K562 (cell line): ENCODE measurements around the gene HOXB6. TPM values are rescaled to one million over a fixed set of nuclear protein-coding genes. Genes with fewer than 3 reads are reported as not detected.

Experiments used
- ATAC-seq: fragments of 200-7000 bp; cut with Tn5 transposase; 3 replicates; pipeline ENCODE4 v1.9.1; 2020; ENCODE audit warnings: moderate library complexity
- BruUV-seq: library from RNA; stranded (reverse); fragments of 400-500 nt; replicated peaks from 2 replicates; lab custom pipeline; 2021; lab: Mats Ljungman, UMichigan
- CTCF ChIA-PET: fragments of 300-600 bp; formaldehyde crosslinking; extraction: SDS; loops from one replicate; lab custom pipeline; 2021; ENCODE audit warnings: low intra/inter-chr PET ratio; lab: Yijun Ruan, JAX
- POLR2A ChIA-PET: fragments of 300-600, 350-650 bp; sonication (Branson Sonifier 250); formaldehyde crosslinking; extraction: SDS; loops from one replicate; lab custom pipeline; 2021; ENCODE audit warnings: antibody characterized with exemption, inconsistent platforms; lab: Yijun Ruan, JAX
- DNase-seq, 4 experiments: peaks; one replicate each; pipeline versions ENCODE4 v3.0.0 to v3.0.0-alpha.2; 2011 to 2018; ENCODE audit warnings: low spot score in 3 of 4, mixed read lengths in 3 of 4; ENCODE audit errors: extremely low read depth in 1 of 4
- FAIRE-seq: peaks from 2 replicates; lab custom pipeline; 2011; peaks lifted over from hg19 to GRCh38; lab: Jason Lieb, UNC
- H2AFZ ChIP-seq: 2 replicates; pipeline ENCODE4 v1.6.0; 2011; ENCODE audit warnings: low read depth, low read length, control low read depth, inconsistent platforms
- H3K27ac ChIP-seq: fragments of 200-600 bp; 3 replicates; pipeline ENCODE4 v1.8.0; 2011; ENCODE audit warnings: low read depth, mild to moderate bottlenecking, control low read depth, inconsistent platforms, low read length, moderate library complexity, mixed read lengths; ENCODE audit errors: extremely low read depth
- H3K27me3 ChIP-seq, 2 experiments: fragments of 300-600 bp in 1 of 2; 2 replicates in 1 of 2; 3 replicates in 1 of 2; pipeline versions ENCODE4 v1.6.0 to v1.8.0; 2011; ENCODE audit warnings: inconsistent platforms in 2 of 2, low read length in 2 of 2, mild to moderate bottlenecking in 1 of 2, mixed read lengths in 1 of 2, moderate library complexity in 1 of 2; ENCODE audit not compliant: control insufficient read depth in 2 of 2, insufficient read depth in 2 of 2
- H3K36me3 ChIP-seq: fragments of 300-600 bp; 3 replicates; pipeline ENCODE4 v1.8.0; 2011; ENCODE audit warnings: mild to moderate bottlenecking, low read length, inconsistent platforms; ENCODE audit not compliant: control insufficient read depth, insufficient read depth
- H3K4me1 ChIP-seq, 2 experiments: fragments of 200-600 bp in 1 of 2; replicated peaks in 1 of 2; 2 replicates in 1 of 2; 3 replicates in 1 of 2; pipeline versions ENCODE4 v1.5.1 to v1.8.0; 2011; ENCODE audit warnings: inconsistent platforms in 2 of 2, low read length in 2 of 2, mild to moderate bottlenecking in 1 of 2, mixed read lengths in 1 of 2, moderate library complexity in 1 of 2; ENCODE audit not compliant: control insufficient read depth in 2 of 2, insufficient read depth in 2 of 2
- H3K4me2 ChIP-seq: 2 replicates; pipeline ENCODE4 v1.6.1; 2011; ENCODE audit warnings: low read length, control low read depth, inconsistent platforms, mixed read lengths; ENCODE audit not compliant: insufficient read depth
- H3K4me3 ChIP-seq: fragments of 200-600 bp; sonication (generic), shearing (Covaris generic); 2 replicates; pipeline ENCODE4 v1.5.1; 2016; ENCODE audit warnings: control low read depth, inconsistent platforms
- H3K79me2 ChIP-seq: fragments of 200-600 bp; 3 replicates; pipeline ENCODE4 v1.8.0; 2011; ENCODE audit warnings: low read length, inconsistent platforms; ENCODE audit not compliant: control insufficient read depth, insufficient read depth
- H3K9ac ChIP-seq, 2 experiments: 2 replicates each; pipeline versions ENCODE4 v1.6.0 to v1.6.1; 2011; ENCODE audit warnings: low read depth in 2 of 2, low read length in 2 of 2, control low read depth in 1 of 2, inconsistent platforms in 1 of 2, mild to moderate bottlenecking in 1 of 2, mixed read lengths in 1 of 2; ENCODE audit not compliant: insufficient read depth in 1 of 2
- H3K9me1 ChIP-seq: one replicate; pipeline ENCODE4 v1.6.0; 2011; ENCODE audit warnings: inconsistent platforms, mild to moderate bottlenecking, low read length, moderate library complexity; ENCODE audit not compliant: control insufficient read depth, insufficient read depth
- H3K9me3 ChIP-seq: replicated peaks from 2 replicates; pipeline ENCODE4 v1.5.1; 2011; ENCODE audit warnings: low read depth, low read length, inconsistent platforms; ENCODE audit not compliant: control insufficient read depth, insufficient read depth
- H4K20me1 ChIP-seq: replicated peaks from 2 replicates; pipeline ENCODE4 v1.6.1; 2011; ENCODE audit warnings: low read length, inconsistent platforms, mixed read lengths; ENCODE audit not compliant: control insufficient read depth, insufficient read depth
- CTCF ChIP-seq, 3 experiments: IDR thresholded peaks in 2 of 3; conservative IDR thresholded peaks in 1 of 3; 2 replicates each; pipeline ENCODE4 v1.5.1; 2011 to 2012; ENCODE audit warnings: low read length in 3 of 3, mild to moderate bottlenecking in 3 of 3, control low read depth in 2 of 3, improper control_type of control experiment in 1 of 3, inconsistent platforms in 1 of 3, low read depth in 1 of 3, mixed read lengths in 1 of 3, moderate library complexity in 1 of 3; ENCODE audit not compliant: insufficient read depth in 2 of 3
- ELK1 ChIP-seq: sonication (generic); formaldehyde crosslinking; IDR thresholded peaks from 2 replicates; pipeline ENCODE4 v1.8.1; 2022; ENCODE audit warnings: missing genetic modification reagents
- NFIC ChIP-seq: fragments of 450-650 bp; IDR thresholded peaks from 2 replicates; pipeline ENCODE4 v1.6.1; 2017; ENCODE audit warnings: mild to moderate bottlenecking, inconsistent platforms
- SMC3 ChIP-seq: conservative IDR thresholded peaks from 2 replicates; pipeline ENCODE4 v1.6.1; 2011; ENCODE audit warnings: low read depth, low read length, improper control_type of control experiment; ENCODE audit not compliant: insufficient read depth
- TAF7 ChIP-seq: fragments of 450-650 bp; IDR thresholded peaks from 2 replicates; pipeline ENCODE4 v1.6.1; 2016; ENCODE audit warnings: missing genetic modification characterization, missing compliant biosample characterization
- YBX1 ChIP-seq: fragments of 450-650 bp; IDR thresholded peaks from 2 replicates; pipeline ENCODE4 v1.7.1; 2016; ENCODE audit warnings: mild to moderate bottlenecking
- ZNF431 ChIP-seq: sonication (generic); formaldehyde crosslinking; IDR thresholded peaks from 2 replicates; pipeline ENCODE4 v1.8.0; 2022; ENCODE audit warnings: mild to moderate bottlenecking, missing genetic modification reagents
- WGBS: fragments of 100-300 bp; shearing (Covaris generic); methylation state at CpG from one replicate; pipeline ENCODE4 v1.1.6; 2016; ENCODE audit warnings: low coverage, mixed read lengths; ENCODE audit not compliant: insufficient coverage; ENCODE audit errors: missing lambda C conversion rate; 5-methylcytosine and 5-hydroxymethylcytosine counted together
- in situ Hi-C: fragments of 300-500 bp; cut with MboI; formaldehyde crosslinking; loops from 4 replicates; pipeline ENCODE4 v1.15.0; 2018; ENCODE audit warnings: inconsistent platforms, mixed read lengths
- intact Hi-C: fragments of 100-400 bp; cut with micrococcal nuclease; formaldehyde crosslinking; loops from 2 replicates; pipeline ENCODE4 v1.14.2; 2022
- polyA plus RNA-seq, 8 experiments: library from polyadenylated mRNA; depleted of rRNA in 4 of 8; stranded (reverse) in 5 of 8; unstranded in 3 of 8; fragments of >200 nt; fragmentation: Nextera tagmentation in 2 of 8; fragmentation: Illumina TruSeq in 1 of 8; extraction: Ambion mirVana in 2 of 8; extraction: Trizol in 1 of 8; gene quantifications; 2 replicates each; pipeline versions ENCODE4 v1.2.1 to v1.2.3, GENCODE V29; 2011 to 2014; ENCODE audit warnings: inconsistent platforms in 1 of 8, missing spikeins in 1 of 8
- total RNA-seq, 7 experiments: library from RNA; depleted of rRNA in 6 of 7; stranded (reverse); fragments of >200 nt in 6 of 7; fragmentation: Illumina TruSeq in 2 of 7; extraction: Trizol in 2 of 7; gene quantifications; 2 replicates each; pipeline versions ENCODE4 v1.2.1 to v1.2.3, GENCODE V29; 2011 to 2021; ENCODE audit warnings: low replicate concordance in 1 of 7
- TF ChIP-seq, protein P1 (sequence below): fragments of 450-650 bp; IDR thresholded peaks from 2 replicates; pipeline ENCODE4 v1.6.1; 2016; ENCODE audit warnings: low read depth

HOXB6 gene
- total and polyA plus RNA-seq, 9 of the 15 experiments (the other 6 are each of a cell fraction or from before 2014, with no cell fraction given), result 1.2 to 14.8 (median 4.9) TPM

GRCh38 chr17:48549914-48550501 lies 54.8 kb downstream of the HOXB6 start (continued):
- 0 out of 6 replicates have a peak, but pooled peaks of 1 of the 3 experiments have one; percentile 12 for TF ChIP-seq CTCF (IDR thresholded peaks at IDR 0.05 in 2 of 3, conservative IDR thresholded peaks at IDR 0.05 in 1 of 3; ENCODE audit: insufficient read depth in 2 of 3, low read depth in 1 of 3, low read length in 3 of 3)

- POLR2A ChIA-PET, result interaction anchor here (0.6 to 2.5 kb wide), 6 partner anchors 10 to 300 kb away, joined by 3 to 8 read pairs (median 4); no protein-coding TSS in a partner anchor
- Histone ChIP-seq H3K4me2 (no peak overlapping the region), H2AFZ (no peak overlapping the region), H3K36me3 (peaks cover 51% of the 10 kb centered on the region; the same call in 2 of the 3 replicates), H3K4me1 (peaks cover 30 to 54% of the 10 kb centered on the region in 2 experiments), H3K9me1 (no peaks in the 10 kb centered on the region), H3K79me2 (peaks cover 71% of the 10 kb centered on the region), H3K27ac (peak overlapping the region; percentile 95), H3K4me3 (no peak overlapping the region), H3K27me3 (no peaks in the 10 kb centered on the region), H3K9me3 (no peaks in the 10 kb centered on the region), H3K9ac (peak overlapping the region; percentile 18 to 93; a peak in 2 of 4 replicates), H4K20me1 (no peaks in the 10 kb centered on the region)
- intact Hi-C loops, result loop anchor here (2.0 kb wide), 1 partner anchor 48 kb away; no protein-coding TSS in a partner anchor
- BruUV-seq, result no TSS peak
- no peak for ATAC-seq
- in situ Hi-C loops, result no loop called here
- DNase-seq, result no peak
- FAIRE-seq, result no peak
- 8% methylated on average over 3 of the region's 3 CpGs for WGBS
- CTCF ChIA-PET, result no interaction called here
- TF ChIP-seq ELK1, result no peak
- no peak for TF ChIP-seq SMC3
- no peak for TF ChIP-seq NFIC
- no peak for TF ChIP-seq TAF7
- TF ChIP-seq, protein P1, sequence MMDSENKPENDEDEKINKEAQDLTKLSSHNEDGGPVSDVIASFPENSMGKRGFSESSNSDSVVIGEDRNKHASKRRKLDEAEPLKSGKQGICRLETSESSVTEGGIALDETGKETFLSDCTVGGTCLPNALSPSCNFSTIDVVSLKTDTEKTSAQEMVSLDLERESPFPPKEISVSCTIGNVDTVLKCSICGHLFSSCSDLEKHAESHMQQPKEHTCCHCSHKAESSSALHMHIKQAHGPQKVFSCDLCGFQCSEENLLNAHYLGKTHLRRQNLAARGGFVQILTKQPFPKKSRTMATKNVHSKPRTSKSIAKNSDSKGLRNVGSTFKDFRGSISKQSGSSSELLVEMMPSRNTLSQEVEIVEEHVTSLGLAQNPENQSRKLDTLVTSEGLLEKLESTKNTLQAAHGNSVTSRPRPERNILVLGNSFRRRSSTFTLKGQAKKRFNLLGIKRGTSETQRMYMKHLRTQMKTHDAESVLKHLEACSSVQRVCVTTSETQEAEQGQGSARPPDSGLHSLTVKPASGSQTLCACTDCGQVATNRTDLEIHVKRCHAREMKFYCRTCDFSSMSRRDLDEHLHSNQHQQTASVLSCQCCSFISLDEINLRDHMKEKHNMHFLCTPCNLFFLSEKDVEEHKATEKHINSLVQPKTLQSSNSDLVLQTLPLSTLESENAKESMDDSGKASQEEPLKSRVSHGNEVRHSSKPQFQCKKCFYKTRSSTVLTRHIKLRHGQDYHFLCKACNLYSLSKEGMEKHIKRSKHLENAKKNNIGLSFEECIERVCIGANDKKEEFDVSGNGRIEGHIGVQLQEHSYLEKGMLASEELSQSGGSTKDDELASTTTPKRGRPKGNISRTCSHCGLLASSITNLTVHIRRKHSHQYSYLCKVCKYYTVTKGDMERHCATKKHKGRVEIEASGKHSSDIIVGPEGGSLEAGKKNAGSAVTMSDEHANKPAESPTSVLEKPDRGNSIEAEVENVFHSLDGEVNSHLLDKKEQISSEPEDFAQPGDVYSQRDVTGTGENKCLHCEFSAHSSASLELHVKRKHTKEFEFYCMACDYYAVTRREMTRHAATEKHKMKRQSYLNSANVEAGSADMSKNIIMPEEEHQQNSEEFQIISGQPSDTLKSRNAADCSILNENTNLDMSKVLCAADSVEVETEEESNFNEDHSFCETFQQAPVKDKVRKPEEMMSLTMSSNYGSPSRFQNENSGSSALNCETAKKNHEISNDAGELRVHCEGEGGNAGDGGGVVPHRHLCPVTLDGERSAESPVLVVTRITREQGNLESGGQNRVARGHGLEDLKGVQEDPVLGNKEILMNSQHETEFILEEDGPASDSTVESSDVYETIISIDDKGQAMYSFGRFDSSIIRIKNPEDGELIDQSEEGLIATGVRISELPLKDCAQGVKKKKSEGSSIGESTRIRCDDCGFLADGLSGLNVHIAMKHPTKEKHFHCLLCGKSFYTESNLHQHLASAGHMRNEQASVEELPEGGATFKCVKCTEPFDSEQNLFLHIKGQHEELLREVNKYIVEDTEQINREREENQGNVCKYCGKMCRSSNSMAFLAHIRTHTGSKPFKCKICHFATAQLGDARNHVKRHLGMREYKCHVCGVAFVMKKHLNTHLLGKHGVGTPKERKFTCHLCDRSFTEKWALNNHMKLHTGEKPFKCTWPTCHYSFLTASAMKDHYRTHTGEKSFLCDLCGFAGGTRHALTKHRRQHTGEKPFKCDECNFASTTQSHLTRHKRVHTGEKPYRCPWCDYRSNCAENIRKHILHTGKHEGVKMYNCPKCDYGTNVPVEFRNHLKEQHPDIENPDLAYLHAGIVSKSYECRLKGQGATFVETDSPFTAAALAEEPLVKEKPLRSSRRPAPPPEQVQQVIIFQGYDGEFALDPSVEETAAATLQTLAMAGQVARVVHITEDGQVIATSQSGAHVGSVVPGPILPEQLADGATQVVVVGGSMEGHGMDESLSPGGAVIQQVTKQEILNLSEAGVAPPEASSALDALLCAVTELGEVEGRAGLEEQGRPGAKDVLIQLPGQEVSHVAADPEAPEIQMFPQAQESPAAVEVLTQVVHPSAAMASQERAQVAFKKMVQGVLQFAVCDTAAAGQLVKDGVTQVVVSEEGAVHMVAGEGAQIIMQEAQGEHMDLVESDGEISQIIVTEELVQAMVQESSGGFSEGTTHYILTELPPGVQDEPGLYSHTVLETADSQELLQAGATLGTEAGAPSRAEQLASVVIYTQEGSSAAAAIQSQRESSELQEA, result no peak
- no peak for TF ChIP-seq YBX1
- no peak for TF ChIP-seq ZNF431 (CRISPR knock-in tag)
Observed at GRCh38 chr17:48549281-48549630, 55.5 kb downstream of the HOXB6 start.
